ENCODE data around the gene G3BP2.

The G3BP2 gene

DNA sequence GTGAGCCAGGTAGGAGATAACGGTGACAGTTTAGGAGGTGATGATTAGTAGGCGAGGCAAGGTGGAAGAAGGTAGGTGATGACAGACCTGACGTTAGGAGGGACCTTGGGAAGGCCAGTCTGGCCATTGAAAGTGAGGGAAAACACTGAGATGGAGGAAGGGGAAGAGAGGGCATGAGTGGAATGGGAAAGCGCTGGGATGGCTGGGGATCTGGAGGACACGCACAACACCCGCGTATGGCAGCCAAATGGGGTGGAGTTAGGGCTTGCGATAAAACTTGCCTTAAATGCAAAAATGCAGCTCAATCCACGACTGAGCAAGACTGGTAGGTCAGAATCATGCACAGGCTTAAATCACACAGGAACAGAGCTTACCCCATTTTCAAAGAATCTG lies 42.3 kb downstream of the G3BP2 start:
- H3K4me2 ChIP-seq (ENCODE audit: low read length) = peak overlapping the region; percentile 94
- H3K9me2 ChIP-seq (ENCODE audit: low read depth, low read length) = no peaks in the 10 kb centered on the region
- H3K79me2 ChIP-seq (ENCODE audit: insufficient read depth, low read length) = no peaks in the 10 kb centered on the region
- H3K4me1 ChIP-seq (ENCODE audit: insufficient read depth, low read length, severe bottlenecking) = peaks cover 18% of the 10 kb centered on the region
- peak overlapping the region; percentile 94 for H2AFZ ChIP-seq (ENCODE audit: low read length)
- peak overlapping the region; percentile 63 for H3K9ac ChIP-seq (ENCODE audit: low read length)
- no peaks in the 10 kb centered on the region for H3K9me3 ChIP-seq (ENCODE audit: low read length)
- no peaks in the 10 kb centered on the region for H4K20me1 ChIP-seq (ENCODE audit: insufficient read depth, low read length)
- no peaks in the 10 kb centered on the region for H3K27me3 ChIP-seq (ENCODE audit: insufficient read depth, low read length)
- H3F3A ChIP-seq (ENCODE audit: insufficient read depth, low read length) = no peaks in the 10 kb centered on the region
- peak overlapping the region; percentile 67 for H3K4me3 ChIP-seq (ENCODE audit: low read depth, low read length, poor library complexity, severe bottlenecking)
- H3K27ac ChIP-seq (ENCODE audit: low read depth, low read length, poor library complexity, severe bottlenecking) = no peak overlapping the region
- H3K36me3 ChIP-seq (ENCODE audit: insufficient read depth, low read length) = no peaks in the 10 kb centered on the region
- TF ChIP-seq, protein P1, sequence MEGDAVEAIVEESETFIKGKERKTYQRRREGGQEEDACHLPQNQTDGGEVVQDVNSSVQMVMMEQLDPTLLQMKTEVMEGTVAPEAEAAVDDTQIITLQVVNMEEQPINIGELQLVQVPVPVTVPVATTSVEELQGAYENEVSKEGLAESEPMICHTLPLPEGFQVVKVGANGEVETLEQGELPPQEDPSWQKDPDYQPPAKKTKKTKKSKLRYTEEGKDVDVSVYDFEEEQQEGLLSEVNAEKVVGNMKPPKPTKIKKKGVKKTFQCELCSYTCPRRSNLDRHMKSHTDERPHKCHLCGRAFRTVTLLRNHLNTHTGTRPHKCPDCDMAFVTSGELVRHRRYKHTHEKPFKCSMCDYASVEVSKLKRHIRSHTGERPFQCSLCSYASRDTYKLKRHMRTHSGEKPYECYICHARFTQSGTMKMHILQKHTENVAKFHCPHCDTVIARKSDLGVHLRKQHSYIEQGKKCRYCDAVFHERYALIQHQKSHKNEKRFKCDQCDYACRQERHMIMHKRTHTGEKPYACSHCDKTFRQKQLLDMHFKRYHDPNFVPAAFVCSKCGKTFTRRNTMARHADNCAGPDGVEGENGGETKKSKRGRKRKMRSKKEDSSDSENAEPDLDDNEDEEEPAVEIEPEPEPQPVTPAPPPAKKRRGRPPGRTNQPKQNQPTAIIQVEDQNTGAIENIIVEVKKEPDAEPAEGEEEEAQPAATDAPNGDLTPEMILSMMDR (IDR thresholded peaks at IDR 0.05; ENCODE audit: low read length) = no peak
- no peak for TF ChIP-seq EZH2 (IDR thresholded peaks at IDR 0.05; ENCODE audit: borderline replicate concordance, low read length)

DNA sequence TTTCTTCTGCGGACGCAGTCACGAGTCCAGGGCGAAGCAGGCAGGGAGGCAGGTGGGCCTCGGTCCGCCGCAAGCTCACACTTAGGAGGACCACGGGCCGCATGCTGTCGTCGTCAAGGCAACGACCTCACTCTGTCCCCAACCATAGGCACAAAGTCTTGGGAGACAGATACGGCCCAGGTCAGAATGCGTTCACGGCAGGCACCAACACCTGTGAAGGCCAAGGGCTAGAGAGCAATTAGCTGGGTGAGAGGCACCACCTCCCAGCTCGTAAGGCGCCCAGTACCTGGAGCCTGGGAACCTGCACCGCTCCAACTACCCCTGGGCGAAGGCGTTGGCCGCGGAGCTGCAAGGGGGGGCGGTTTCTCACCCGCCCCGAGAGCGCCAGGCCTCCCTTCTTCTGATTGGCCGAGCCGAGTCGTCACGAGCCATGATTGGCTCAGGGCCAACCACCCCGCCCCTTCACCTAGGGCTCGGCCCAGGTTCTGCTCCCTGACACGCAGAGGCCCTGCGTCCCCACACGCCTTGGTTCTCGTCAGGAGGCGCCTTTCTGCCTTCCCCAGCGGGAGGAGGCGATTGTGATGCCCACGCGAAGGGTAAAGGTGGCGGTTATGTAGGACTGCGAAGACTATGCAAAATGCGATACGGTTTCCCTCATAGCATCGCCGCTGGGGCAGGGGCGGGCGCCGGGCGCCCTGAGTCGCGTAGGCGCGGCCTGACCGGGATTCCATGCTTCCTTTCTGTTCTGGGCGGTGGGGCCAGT lies 42.9 kb downstream of the G3BP2 start, which contains the start of gene CDKL2:
TSS of gene CDKL2 (minus strand) at position 355 of the 763 bp plus-strand sequence. CDS start 4,540 bp downstream, outside the sequence.
- Histone ChIP-seq H4K20me1 (ENCODE audit: insufficient read depth, low read length) (no peaks in the 10 kb centered on the region), H3K4me2 (ENCODE audit: low read length) (peak within 1 kb of the TSS; percentile 94), H3K9me2 (ENCODE audit: low read depth, low read length) (no peaks in the 10 kb centered on the region), H3K4me1 (ENCODE audit: insufficient read depth, low read length, severe bottlenecking) (peaks cover 18% of the 10 kb centered on the region), H3K79me2 (ENCODE audit: insufficient read depth, low read length) (no peaks in the 10 kb centered on the region), H3K27me3 (ENCODE audit: insufficient read depth, low read length) (no peaks in the 10 kb centered on the region), H3K9ac (ENCODE audit: low read length) (peak within 1 kb of the TSS; percentile 63), H2AFZ (ENCODE audit: low read length) (peak within 1 kb of the TSS; percentile 94), H3K9me3 (ENCODE audit: low read length) (no peaks in the 10 kb centered on the region), H3K36me3 (ENCODE audit: insufficient read depth, low read length) (no peaks in the 10 kb centered on the region), H3K4me3 (ENCODE audit: low read depth, low read length, poor library complexity, severe bottlenecking) (peak within 1 kb of the TSS; percentile 67), H3F3A (ENCODE audit: insufficient read depth, low read length) (no peaks in the 10 kb centered on the region), H3K27ac (ENCODE audit: low read depth, low read length, poor library complexity, severe bottlenecking) (no peak within 1 kb of the TSS)
- TF ChIP-seq, protein P1 (IDR thresholded peaks at IDR 0.05; ENCODE audit: low read length) = no peak

DNA sequence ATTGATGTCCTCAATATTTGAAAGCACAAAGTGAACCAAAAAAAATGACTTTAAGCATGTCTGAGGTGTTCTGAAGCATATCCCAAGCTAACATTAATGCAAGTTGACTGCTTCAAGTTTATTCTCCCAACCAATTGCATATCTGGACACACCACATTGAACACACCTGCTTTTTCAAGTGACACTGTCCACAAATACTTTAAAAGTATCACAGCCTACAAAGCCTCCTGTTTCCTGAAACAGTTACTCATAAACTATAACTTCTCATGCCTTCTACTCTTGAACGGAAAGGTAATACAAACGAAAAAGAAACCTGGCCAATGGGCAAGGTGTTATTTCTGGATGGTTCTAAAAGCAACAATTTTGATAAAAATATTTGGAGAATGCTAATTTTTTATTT lies 44.0 kb downstream of the G3BP2 start:
- no peak for TF ChIP-seq EZH2 (IDR thresholded peaks at IDR 0.05; ENCODE audit: borderline replicate concordance, low read length)
- TF ChIP-seq, protein P1 (IDR thresholded peaks at IDR 0.05; ENCODE audit: low read length) = no peak
- Histone ChIP-seq H3K79me2 (ENCODE audit: insufficient read depth, low read length) (no peaks in the 10 kb centered on the region), H3K9me2 (ENCODE audit: low read depth, low read length) (no peaks in the 10 kb centered on the region), H3K4me3 (ENCODE audit: low read depth, low read length, poor library complexity, severe bottlenecking) (no peak overlapping the region), H2AFZ (ENCODE audit: low read length) (no peak overlapping the region), H4K20me1 (ENCODE audit: insufficient read depth, low read length) (no peaks in the 10 kb centered on the region), H3K9ac (ENCODE audit: low read length) (no peak overlapping the region), H3K27ac (ENCODE audit: low read depth, low read length, poor library complexity, severe bottlenecking) (no peak overlapping the region), H3F3A (ENCODE audit: insufficient read depth, low read length) (no peaks in the 10 kb centered on the region), H3K27me3 (ENCODE audit: insufficient read depth, low read length) (no peaks in the 10 kb centered on the region), H3K4me1 (ENCODE audit: insufficient read depth, low read length, severe bottlenecking) (peaks cover 18% of the 10 kb centered on the region), H3K36me3 (ENCODE audit: insufficient read depth, low read length) (no peaks in the 10 kb centered on the region), H3K4me2 (ENCODE audit: low read length) (no peak overlapping the region), H3K9me3 (ENCODE audit: low read length) (no peaks in the 10 kb centered on the region)
